OCI-M2 (cell line): ENCODE measurements around the gene GALNT11.

ENCODE experiments used
- DNase-seq: peaks from one replicate; lab custom pipeline; 2025; ENCODE audit not compliant: unreplicated experiment; lab: John Stamatoyannopoulos, UW

Gene GALNT11

GRCh38 chr7:152144557-152145245 lies 119.2 kb downstream of the GALNT11 start:
- DNase-seq: no peak

- DNase-seq: no peak
Measured at GRCh38 chr7:152145853-152146466, 120.5 kb downstream of the GALNT11 start.

- no peak for DNase-seq
Measured at GRCh38 chr7:152148706-152149105, 123.2 kb downstream of the GALNT11 start.

GRCh38 chr7:152149363-152149762 lies 123.9 kb downstream of the GALNT11 start:
- DNase-seq: no peak

- no peak for DNase-seq
Measured at GRCh38 chr7:152152267-152152666, 126.8 kb downstream of the GALNT11 start.

- DNase-seq: no peak
Measured at GRCh38 chr7:152158801-152159587, 133.5 kb downstream of the GALNT11 start.

- DNase-seq: no peak
Measured at GRCh38 chr7:152161171-152161570, 135.7 kb downstream of the GALNT11 start.

- no peak for DNase-seq
Measured at GRCh38 chr7:152162287-152162686, 136.8 kb downstream of the GALNT11 start.
